Measurements from ENCODE around the gene FRMD4A.
"Not testable (repeated sequence)": the region's sequence is repeated elsewhere in the genome, so short reads cannot be mapped to it uniquely, and the experiment has no call there.

- TF ChIP-seq, protein P1, sequence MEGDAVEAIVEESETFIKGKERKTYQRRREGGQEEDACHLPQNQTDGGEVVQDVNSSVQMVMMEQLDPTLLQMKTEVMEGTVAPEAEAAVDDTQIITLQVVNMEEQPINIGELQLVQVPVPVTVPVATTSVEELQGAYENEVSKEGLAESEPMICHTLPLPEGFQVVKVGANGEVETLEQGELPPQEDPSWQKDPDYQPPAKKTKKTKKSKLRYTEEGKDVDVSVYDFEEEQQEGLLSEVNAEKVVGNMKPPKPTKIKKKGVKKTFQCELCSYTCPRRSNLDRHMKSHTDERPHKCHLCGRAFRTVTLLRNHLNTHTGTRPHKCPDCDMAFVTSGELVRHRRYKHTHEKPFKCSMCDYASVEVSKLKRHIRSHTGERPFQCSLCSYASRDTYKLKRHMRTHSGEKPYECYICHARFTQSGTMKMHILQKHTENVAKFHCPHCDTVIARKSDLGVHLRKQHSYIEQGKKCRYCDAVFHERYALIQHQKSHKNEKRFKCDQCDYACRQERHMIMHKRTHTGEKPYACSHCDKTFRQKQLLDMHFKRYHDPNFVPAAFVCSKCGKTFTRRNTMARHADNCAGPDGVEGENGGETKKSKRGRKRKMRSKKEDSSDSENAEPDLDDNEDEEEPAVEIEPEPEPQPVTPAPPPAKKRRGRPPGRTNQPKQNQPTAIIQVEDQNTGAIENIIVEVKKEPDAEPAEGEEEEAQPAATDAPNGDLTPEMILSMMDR (conservative IDR thresholded peaks at IDR 0.05; ENCODE audit: low read depth, low read length) = not testable (repeated sequence)
- TF ChIP-seq EZH2 (IDR thresholded peaks at IDR 0.05; ENCODE audit: low read length, unreplicated experiment); EZH2phosphoT487 (IDR thresholded peaks at IDR 0.05; ENCODE audit: borderline replicate concordance, low read length): not testable (repeated sequence)
Observed at GRCh38 chr10:14042051-14042450, 288.7 kb downstream of the FRMD4A start.
